Endometrial microvascular endothelial cells (primary cell): Measurements from ENCODE around the gene SGTA. TPM values are rescaled to one million over a fixed set of nuclear protein-coding genes. Genes with fewer than 3 reads are reported as not detected.

ENCODE experiments used
- in situ Hi-C: cut with HindIII; loops from 2 replicates; pipeline ENCODE4 v1.10.0; 2017; ENCODE audit warnings: low sequenced_read_pairs, low pct_unique_long_range_greater_than_20kb; ENCODE audit errors: inconsistent ontology term
- total RNA-seq: library from RNA; depleted of rRNA; stranded (reverse); fragments of >200 nt; gene quantifications from one replicate; pipeline ENCODE4 v1.2.3, GENCODE V29; 2015; ENCODE audit errors: inconsistent ontology term

Gene SGTA
- total RNA-seq, 1 donor from 2014 or later, result 101 TPM

- in situ Hi-C loops, result no loop called here
Measured at GRCh38 chr19:2810141-2811091, 27.3 kb upstream of the SGTA start.

GRCh38 chr19:2809387-2810140 lies 26.5 kb upstream of the SGTA start:
- in situ Hi-C loops, result no loop called here

- in situ Hi-C loops, result no loop called here
Measured at GRCh38 chr19:2808129-2808941, 25.3 kb upstream of the SGTA start.

GRCh38 chr19:2807379-2808128 lies 24.5 kb upstream of the SGTA start:
- in situ Hi-C loops, result no loop called here

GRCh38 chr19:2806736-2807378 lies 23.8 kb upstream of the SGTA start:
- in situ Hi-C loops, result no loop called here

- in situ Hi-C loops, result no loop called here
Measured at GRCh38 chr19:2805991-2806649, 23.0 kb upstream of the SGTA start.

GRCh38 chr19:2805261-2805900 lies 22.3 kb upstream of the SGTA start:
- in situ Hi-C loops, result no loop called here

- in situ Hi-C loops, result no loop called here
Measured at GRCh38 chr19:2804156-2805004, 21.3 kb upstream of the SGTA start.

GRCh38 chr19:2803486-2804155 lies 20.5 kb upstream of the SGTA start:
- in situ Hi-C loops, result no loop called here

- in situ Hi-C loops, result no loop called here
Measured at GRCh38 chr19:2802826-2803225, 19.8 kb upstream of the SGTA start.

- in situ Hi-C loops, result no loop called here
Measured at GRCh38 chr19:2800506-2800905, 17.4 kb upstream of the SGTA start.

- in situ Hi-C loops, result no loop called here
Measured at GRCh38 chr19:2799273-2800020, 16.4 kb upstream of the SGTA start.

- in situ Hi-C loops, result no loop called here
Measured at GRCh38 chr19:2798733-2799132, 15.7 kb upstream of the SGTA start.

GRCh38 chr19:2798158-2798685 lies 15.1 kb upstream of the SGTA start:
- in situ Hi-C loops, result no loop called here

- in situ Hi-C loops, result no loop called here
Measured at GRCh38 chr19:2797280-2797679, 14.2 kb upstream of the SGTA start.
